GM18499 (cell line): ENCODE measurements around the gene GNA12.
A peak's percentile ranks its signal among the peaks of the same experiment; 100 is the strongest.
"Not testable (repeated sequence)": the region's sequence is repeated elsewhere in the genome, so short reads cannot be mapped to it uniquely, and the experiment has no call there.

Experiments used
- ATAC-seq: cut with Tn5 transposase; IDR thresholded peaks from one replicate; pipeline ENCODE4 v1.9.1; 2021; ENCODE audit warnings: moderate number of reproducible peaks; ENCODE audit not compliant: insufficient read depth, unreplicated experiment

GNA12 gene

GRCh38 chr7:2705371-2706096 lies 138.6 kb downstream of the GNA12 start:
- no peak for ATAC-seq

- no peak for ATAC-seq
Measured at GRCh38 chr7:2702594-2702957, 141.5 kb downstream of the GNA12 start.

- ATAC-seq = no peak
Measured at GRCh38 chr7:2701832-2702593, 142.1 kb downstream of the GNA12 start.

- ATAC-seq = no peak
Measured at GRCh38 chr7:2701424-2701823, 142.7 kb downstream of the GNA12 start.

- ATAC-seq = no peak
Measured at GRCh38 chr7:2700141-2700850, 143.8 kb downstream of the GNA12 start.

GRCh38 chr7:2699289-2699620 lies 144.9 kb downstream of the GNA12 start:
- ATAC-seq = no peak

GRCh38 chr7:2698581-2699288 lies 145.4 kb downstream of the GNA12 start:
- peak; percentile 98 for ATAC-seq

GRCh38 chr7:2694122-2694436 lies 150.0 kb downstream of the GNA12 start:
- ATAC-seq = not testable (repeated sequence)

GRCh38 chr7:2693420-2694121 lies 150.5 kb downstream of the GNA12 start:
- ATAC-seq = not testable (repeated sequence)

- ATAC-seq = no peak
Measured at GRCh38 chr7:2692543-2692942, 151.6 kb downstream of the GNA12 start.

GRCh38 chr7:2691932-2692439 lies 152.1 kb downstream of the GNA12 start:
- not testable (repeated sequence) for ATAC-seq

- no peak for ATAC-seq
Measured at GRCh38 chr7:2691011-2691707, 152.9 kb downstream of the GNA12 start.

- no peak for ATAC-seq
Measured at GRCh38 chr7:2689951-2690705, 154.0 kb downstream of the GNA12 start.

- ATAC-seq = no peak
Measured at GRCh38 chr7:2689343-2689847, 154.7 kb downstream of the GNA12 start.

- peak; percentile 55 for ATAC-seq
Measured at GRCh38 chr7:2688409-2689342, 155.4 kb downstream of the GNA12 start.

GRCh38 chr7:2687881-2688318 lies 156.2 kb downstream of the GNA12 start, which contains the start of gene AMZ1:
TSS of gene AMZ1 (plus strand) at chr7:2688202. CDS start at chr7:2700452, 12,250 bp downstream.
- no peak for ATAC-seq

- ATAC-seq = no peak
Measured at GRCh38 chr7:2687338-2687869, 156.7 kb downstream of the GNA12 start.
